B cell (primary cell): ENCODE data around the gene SPOCK1.

ENCODE experiments used
- CTCF ChIP-seq: fragments of 200-600 bp; IDR thresholded peaks from one replicate; pipeline ENCODE4 v1.8.0; 2022; ENCODE audit warnings: antibody characterized with exemption, mild to moderate bottlenecking
- EZH2 ChIP-seq: IDR thresholded peaks from 2 replicates; pipeline ENCODE4 v1.6.1; 2012; ENCODE audit warnings: borderline replicate concordance, low read depth, mild to moderate bottlenecking, moderate library complexity, low read length; ENCODE audit not compliant: insufficient read depth, poor library complexity, severe bottlenecking

- no peak for TF ChIP-seq CTCF
- TF ChIP-seq EZH2 = no peak
Measured at GRCh38 chr5:137462265-137462590, 36.9 kb downstream of the SPOCK1 start.
